ENCODE data around the gene TMEM186.
"Not testable (repeated sequence)": the region's sequence is repeated elsewhere in the genome, so short reads cannot be mapped to it uniquely, and the experiment has no call there.

The TMEM186 gene

GRCh38 chr16:8797364-8798173, at the start of gene TMEM186, which contains the start of gene PMM2:
Gene TMEM186 (minus strand): TSS chr16:8797639. CDS start chr16:8797614, 25 bp downstream.
Gene PMM2 (plus strand): TSS chr16:8797839. CDS start chr16:8797883, 44 bp downstream.
- DNase-seq: peak; percentile 96

GRCh38 chr16:8847145-8847544, 49.7 kb upstream of the TMEM186 start:
- no peak for DNase-seq

GRCh38 chr16:8846401-8846932, 49.0 kb upstream of the TMEM186 start:
- no peak for DNase-seq

GRCh38 chr16:8845699-8846298, 48.4 kb upstream of the TMEM186 start:
- DNase-seq: no peak

GRCh38 chr16:8843296-8843695, 45.9 kb upstream of the TMEM186 start:
- DNase-seq: not testable (repeated sequence)

- DNase-seq: not testable (repeated sequence)
These were observed 44.6 kb upstream of the TMEM186 start for GRCh38 chr16:8842016-8842415.

GRCh38 chr16:8837594-8837993, 40.2 kb upstream of the TMEM186 start:
- not testable (repeated sequence) for DNase-seq

GRCh38 chr16:8836797-8837196, 39.4 kb upstream of the TMEM186 start:
- not testable (repeated sequence) for DNase-seq

- DNase-seq: no peak
These were observed 35.3 kb upstream of the TMEM186 start for GRCh38 chr16:8832717-8833105.

GRCh38 chr16:8831871-8832716, 34.7 kb upstream of the TMEM186 start:
- no peak for DNase-seq

- no peak for DNase-seq
These were observed 34.0 kb upstream of the TMEM186 start for GRCh38 chr16:8831450-8831849.

GRCh38 chr16:8828541-8829165, 31.2 kb upstream of the TMEM186 start:
- peak; percentile 19 for DNase-seq

GRCh38 chr16:8826278-8826879, 28.9 kb upstream of the TMEM186 start:
- no peak for DNase-seq

- no peak for DNase-seq
These were observed 25.0 kb upstream of the TMEM186 start for GRCh38 chr16:8822403-8822802.

- DNase-seq: no peak
These were observed 22.1 kb upstream of the TMEM186 start for GRCh38 chr16:8819411-8820034.

GRCh38 chr16:8818504-8819270, 21.2 kb upstream of the TMEM186 start:
- no peak for DNase-seq

GRCh38 chr16:8816967-8817655, 19.7 kb upstream of the TMEM186 start:
- no peak for DNase-seq

GRCh38 chr16:8814095-8814806, 16.8 kb upstream of the TMEM186 start:
- DNase-seq: no peak

GRCh38 chr16:8812162-8812843, 14.9 kb upstream of the TMEM186 start:
- DNase-seq: no peak

All from EL (cell line).